GM12878 (cell line): Measurements from ENCODE around the gene MAGI2. TPM values are rescaled to one million over a fixed set of nuclear protein-coding genes. Genes with fewer than 3 reads are reported as not detected.

Experiments
- ATAC-seq: fragments of 200-7000 bp; cut with Tn5 transposase; 3 replicates; pipeline ENCODE4 v1.9.1; 2020; ENCODE audit warnings: mild to moderate bottlenecking, moderate library complexity
- BruUV-seq: library from RNA; stranded (reverse); fragments of 400-500 nt; replicated peaks from 2 replicates; lab custom pipeline; 2021; lab: Mats Ljungman, UMichigan
- CTCF ChIA-PET: fragments of 300-600 bp; sonication (Branson Sonifier 250); formaldehyde crosslinking; extraction: SDS; loops from one replicate; lab custom pipeline; 2021; ENCODE audit warnings: inconsistent platforms; lab: Yijun Ruan, JAX
- POLR2A ChIA-PET: fragments of 350-600 bp; formaldehyde crosslinking; extraction: SDS; loops from one replicate; lab custom pipeline; 2021; ENCODE audit warnings: inconsistent platforms; lab: Charles Lee
- RAD21 ChIA-PET: fragments of 300-600 bp; sonication (Branson Sonifier 250); formaldehyde crosslinking; loops from one replicate; lab custom pipeline; 2023; ENCODE audit warnings: antibody characterized with exemption; ENCODE audit not compliant: unreplicated experiment; lab: Charles Lee
- SMC1A ChIA-PET: fragments of 300-600 bp; sonication (Branson Sonifier 250); formaldehyde crosslinking; loops from one replicate; lab custom pipeline; 2023; ENCODE audit not compliant: unreplicated experiment, uncharacterized antibody; lab: Charles Lee
- DNase-seq: peaks from one replicate; pipeline ENCODE4 v3.0.0-alpha.2; 2011; ENCODE audit warnings: low read depth, low spot score
- FAIRE-seq: peaks from 3 replicates; lab custom pipeline; 2011; peaks lifted over from hg19 to GRCh38; lab: Jason Lieb, UNC
- H2AFZ ChIP-seq: 2 replicates; pipeline ENCODE4 v1.6.0; 2011; ENCODE audit warnings: low read depth, low read length, control low read depth; ENCODE audit not compliant: control insufficient read depth
- H3K27ac ChIP-seq: 2 replicates; pipeline ENCODE4 v1.5.1; 2011; ENCODE audit warnings: control low read depth; ENCODE audit not compliant: control insufficient read depth, insufficient read depth
- H3K27me3 ChIP-seq, 2 experiments: replicated peaks in 1 of 2; 2 replicates each; pipeline versions ENCODE4 v1.6.0 to v1.6.1; 2011; ENCODE audit warnings: low read length in 1 of 2; ENCODE audit not compliant: control insufficient read depth in 2 of 2, insufficient read depth in 2 of 2
- H3K36me3 ChIP-seq, 2 experiments: 2 replicates each; pipeline ENCODE4 v1.5.1; 2011; ENCODE audit warnings: low read length in 1 of 2; ENCODE audit not compliant: control insufficient read depth in 2 of 2, insufficient read depth in 2 of 2
- H3K4me1 ChIP-seq: 2 replicates; pipeline ENCODE4 v1.6.1; 2011; ENCODE audit warnings: mild to moderate bottlenecking, low read length, moderate library complexity, mixed read lengths; ENCODE audit not compliant: control insufficient read depth, insufficient read depth
- H3K4me2 ChIP-seq: 2 replicates; pipeline ENCODE4 v1.6.0; 2011; ENCODE audit warnings: control low read depth; ENCODE audit not compliant: control insufficient read depth, insufficient read depth
- H3K4me3 ChIP-seq: fragments of 200-600 bp; sonication (generic); 2 replicates; pipeline ENCODE4 v1.5.1; 2016
- H3K79me2 ChIP-seq: 2 replicates; pipeline ENCODE4 v1.6.0; 2011; ENCODE audit warnings: low read length; ENCODE audit not compliant: control insufficient read depth, insufficient read depth
- H3K9ac ChIP-seq: 2 replicates; pipeline ENCODE4 v1.8.0; 2011; ENCODE audit warnings: low read length, control low read depth, mixed read lengths; ENCODE audit not compliant: control insufficient read depth, insufficient read depth
- H3K9me3 ChIP-seq: replicated peaks from 3 replicates; pipeline ENCODE4 v1.5.1; 2011; ENCODE audit warnings: mild to moderate bottlenecking, low read length; ENCODE audit not compliant: control insufficient read depth, insufficient read depth
- H4K20me1 ChIP-seq: 2 replicates; pipeline ENCODE4 v1.6.0; 2011; ENCODE audit not compliant: control insufficient read depth, insufficient read depth
- CHD2 ChIP-seq: IDR thresholded peaks from 2 replicates; pipeline ENCODE4 v1.6.1; 2011; ENCODE audit warnings: low read depth, low read length, improper control_type of control experiment, borderline replicate concordance
- CHD4 ChIP-seq: fragments of 200-600 bp; sonication (generic); IDR thresholded peaks from 2 replicates; pipeline ENCODE4 v1.6.1; 2016; ENCODE audit warnings: mild to moderate bottlenecking
- CREM ChIP-seq: IDR thresholded peaks from 2 replicates; pipeline ENCODE4 v1.6.1; 2014; ENCODE audit warnings: antibody characterized with exemption, low read depth
- GABPA ChIP-seq: IDR thresholded peaks from 2 replicates; pipeline ENCODE4 v1.6.1; 2014; ENCODE audit warnings: antibody characterized with exemption, low read depth, mild to moderate bottlenecking, inconsistent platforms
- GATAD2B ChIP-seq: fragments of 450-650 bp; conservative IDR thresholded peaks from 2 replicates; pipeline ENCODE4 v1.6.1; 2017; ENCODE audit warnings: low read depth, mild to moderate bottlenecking, moderate library complexity
- MEF2B ChIP-seq: fragments of 450-650 bp; IDR thresholded peaks from 2 replicates; pipeline ENCODE4 v1.6.1; 2018; ENCODE audit warnings: mild to moderate bottlenecking, moderate library complexity; ENCODE audit not compliant: partially characterized antibody, poor library complexity, severe bottlenecking
- MYB ChIP-seq: fragments of 150-350 bp; IDR thresholded peaks from 2 replicates; pipeline ENCODE4 v1.6.1; 2014; ENCODE audit warnings: mild to moderate bottlenecking, low read depth, low read length, borderline replicate concordance
- NFYB ChIP-seq: IDR thresholded peaks from 2 replicates; pipeline ENCODE4 v1.6.1; 2011; ENCODE audit warnings: low read depth, mild to moderate bottlenecking, low read length, improper control_type of control experiment, moderate library complexity; ENCODE audit not compliant: insufficient read depth
- NRF1 ChIP-seq: conservative IDR thresholded peaks from 2 replicates; pipeline ENCODE4 v1.6.1; 2011; ENCODE audit warnings: mild to moderate bottlenecking, low read depth, low read length, improper control_type of control experiment
- PKNOX1 ChIP-seq: fragments of 450-650 bp; IDR thresholded peaks from 2 replicates; pipeline ENCODE4 v1.6.1; 2016; ENCODE audit warnings: mild to moderate bottlenecking
- RUNX3 ChIP-seq: IDR thresholded peaks from 2 replicates; pipeline ENCODE4 v1.6.1; 2012; ENCODE audit warnings: low read length, inconsistent platforms
- SRF ChIP-seq, 2 experiments: IDR thresholded peaks; 2 replicates each; pipeline ENCODE4 v1.6.1; 2011; ENCODE audit warnings: low read depth in 2 of 2, low read length in 2 of 2, mild to moderate bottlenecking in 1 of 2, moderate library complexity in 1 of 2
- ZBTB40 ChIP-seq: fragments of 450-650 bp; IDR thresholded peaks from 2 replicates; pipeline ENCODE4 v1.6.1; 2016; ENCODE audit warnings: mild to moderate bottlenecking, moderate library complexity, borderline replicate concordance
- WGBS: methylation state at CpG from one replicate; pipeline ENCODE4 v1.1.6; 2016; ENCODE audit warnings: low lambda C conversion rate; ENCODE audit not compliant: insufficient replicate concordance, insufficient coverage; ENCODE audit errors: missing lambda C conversion rate; 5-methylcytosine and 5-hydroxymethylcytosine counted together
- in situ Hi-C: fragments of 300-500 bp; cut with MboI; formaldehyde crosslinking; loops from 9 replicates; pipeline ENCODE4 v1.14.3; 2018; ENCODE audit warnings: mixed read lengths
- intact Hi-C: fragments of 100-400 bp; cut with micrococcal nuclease; formaldehyde crosslinking; loops from one replicate; pipeline ENCODE4 v1.14.2; 2022; ENCODE audit not compliant: unreplicated experiment
- polyA plus RNA-seq, 11 experiments: library from polyadenylated mRNA; depleted of rRNA in 4 of 11; unstranded in 6 of 11; stranded (reverse) in 5 of 11; fragments of >200 nt; fragmentation: Nextera tagmentation in 4 of 11; fragmentation: Illumina TruSeq in 1 of 11; extraction: Ambion mirVana in 4 of 11; extraction: Trizol in 1 of 11; gene quantifications; 1 replicate in 1 of 11; 2 replicates in 10 of 11; pipeline versions ENCODE4 v1.2.1 to v1.2.3, GENCODE V29; 2011 to 2016; ENCODE audit warnings: inconsistent platforms in 2 of 11, missing spikeins in 2 of 11, low read depth in 1 of 11
- total RNA-seq, 4 experiments: library from RNA; depleted of rRNA in 3 of 4; stranded (reverse); fragments of >200 nt in 3 of 4; fragmentation: Illumina TruSeq in 1 of 4; extraction: Trizol in 1 of 4; gene quantifications; 2 replicates each; pipeline versions ENCODE4 v1.2.1 to v1.2.3, GENCODE V29; 2013 to 2021

MAGI2 gene
- total and polyA plus RNA-seq, 10 of the 15 experiments (the other 5 are each of a cell fraction or from before 2014, with no cell fraction given) = 0.01 to 0.31 (median 0.05) TPM; not detected in 2

- Histone ChIP-seq H3K4me2 (no peak overlapping the region), H3K4me1 (no peaks in the 10 kb centered on the region), H3K9me3 (no peaks in the 10 kb centered on the region), H3K9ac (no peak overlapping the region), H3K4me3 (no peak overlapping the region), H2AFZ (no peak overlapping the region), H4K20me1 (no peaks in the 10 kb centered on the region), H3K27ac (no peak overlapping the region), H3K27me3 (no peaks in the 10 kb centered on the region), H3K79me2 (no peaks in the 10 kb centered on the region), H3K36me3 (no peaks in the 10 kb centered on the region)
- BruUV-seq = no TSS peak
- ChIA-PET SMC1A (no interaction called here), RAD21 (no interaction called here), POLR2A (no interaction called here), CTCF (no interaction called here)
- FAIRE-seq (no peak), DNase-seq (no peak), ATAC-seq (no peak)
- in situ Hi-C loops = no loop called here
- WGBS = 0% methylated on average over 1 of the region's 1 CpG
- intact Hi-C loops = no loop called here
- TF ChIP-seq MEF2B (peak; percentile 12), GATAD2B (no peak), RUNX3 (peak; percentile 42; the same call in 1 of the 2 replicates)
Observed at GRCh38 chr7:79182283-79182682, 271.2 kb downstream of the MAGI2 start.

- no peak overlapping the region for H2AFZ ChIP-seq
- SMC1A ChIA-PET = no interaction called here
- in situ Hi-C loops (no loop called here), intact Hi-C loops (no loop called here)
- no peaks in the 10 kb centered on the region for H3K27me3 ChIP-seq
- CTCF ChIA-PET = no interaction called here
- H3K4me3 ChIP-seq = no peak overlapping the region
- no peak overlapping the region for H3K4me2 ChIP-seq
- no TSS peak for BruUV-seq
- no peak for ATAC-seq
- no peaks in the 10 kb centered on the region for H3K36me3 ChIP-seq
- H3K9me3 ChIP-seq = no peaks in the 10 kb centered on the region
- POLR2A ChIA-PET = no interaction called here
- RAD21 ChIA-PET = no interaction called here
- H3K27ac ChIP-seq = no peak overlapping the region
- no peaks in the 10 kb centered on the region for H3K79me2 ChIP-seq
- no peak overlapping the region for H3K9ac ChIP-seq
- 44% methylated on average over 2 of the region's 2 CpGs for WGBS
- no peak for FAIRE-seq
- no peaks in the 10 kb centered on the region for H3K4me1 ChIP-seq
- DNase-seq = no peak
- no peaks in the 10 kb centered on the region for H4K20me1 ChIP-seq
- TF ChIP-seq ZBTB40 (no peak), CREM (no peak), SRF (IDR thresholded peaks at IDR 0.05; ENCODE audit: low read depth in 2 of 2, low read length in 2 of 2) (no peak), PKNOX1 (no peak), NRF1 (no peak), CHD2 (no peak), CHD4 (no peak), NFYB (no peak), MYB (no peak), GABPA (no peak)
Observed at GRCh38 chr7:79180533-79180932, 272.9 kb downstream of the MAGI2 start.
